NCI-H2029 (cell line): ENCODE results near the gene INHBE.
A peak's percentile ranks its signal among the peaks of the same experiment; 100 is the strongest.
"Not testable (repeated sequence)": the region's sequence is repeated elsewhere in the genome, so short reads cannot be mapped to it uniquely, and the experiment has no call there.

Source experiments
- DNase-seq: peaks from one replicate; lab custom pipeline; 2025; lab: John Stamatoyannopoulos, UW

The INHBE gene

DNA sequence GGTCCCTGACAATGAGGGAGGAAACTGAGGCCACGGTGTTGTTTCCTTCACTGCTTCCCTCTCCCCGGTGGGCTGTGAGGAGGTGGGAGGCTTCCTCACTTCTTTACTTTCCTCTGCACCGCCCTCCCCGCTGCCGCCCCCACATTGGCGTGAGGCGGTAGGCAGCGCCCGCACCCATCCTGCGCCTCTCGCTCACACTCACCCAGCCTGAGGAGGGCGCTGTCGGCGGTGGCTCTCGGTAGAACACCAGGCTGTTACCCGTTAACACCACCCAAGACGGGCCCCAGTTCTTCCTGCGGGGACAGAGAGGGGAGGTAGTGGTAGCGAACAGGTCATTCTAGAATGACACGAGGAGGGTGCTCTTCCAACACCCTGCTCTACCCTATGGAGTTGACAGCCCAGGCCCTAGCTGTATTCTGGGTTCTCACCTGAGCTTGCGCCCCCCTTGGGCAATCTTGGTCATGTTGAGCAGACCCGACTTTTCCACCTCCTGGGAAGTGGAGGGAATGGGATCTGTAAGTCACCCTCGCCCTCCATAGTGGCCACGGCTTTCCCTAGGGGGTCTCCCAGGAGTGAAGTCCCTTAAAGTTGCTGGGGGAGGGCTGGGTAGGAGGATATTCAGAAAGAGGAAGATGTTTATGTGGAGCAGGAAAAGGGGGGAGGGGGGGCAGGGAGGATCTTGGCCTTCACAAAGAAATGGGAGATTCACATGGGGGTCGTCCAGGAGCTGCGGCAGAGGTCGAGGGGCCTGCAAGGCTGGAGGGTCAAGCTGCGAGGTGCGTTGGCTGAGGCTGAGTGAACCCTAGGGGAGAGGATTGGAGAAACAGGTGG lies 21.3 kb downstream of the INHBE start:
- DNase-seq = no peak

DNA sequence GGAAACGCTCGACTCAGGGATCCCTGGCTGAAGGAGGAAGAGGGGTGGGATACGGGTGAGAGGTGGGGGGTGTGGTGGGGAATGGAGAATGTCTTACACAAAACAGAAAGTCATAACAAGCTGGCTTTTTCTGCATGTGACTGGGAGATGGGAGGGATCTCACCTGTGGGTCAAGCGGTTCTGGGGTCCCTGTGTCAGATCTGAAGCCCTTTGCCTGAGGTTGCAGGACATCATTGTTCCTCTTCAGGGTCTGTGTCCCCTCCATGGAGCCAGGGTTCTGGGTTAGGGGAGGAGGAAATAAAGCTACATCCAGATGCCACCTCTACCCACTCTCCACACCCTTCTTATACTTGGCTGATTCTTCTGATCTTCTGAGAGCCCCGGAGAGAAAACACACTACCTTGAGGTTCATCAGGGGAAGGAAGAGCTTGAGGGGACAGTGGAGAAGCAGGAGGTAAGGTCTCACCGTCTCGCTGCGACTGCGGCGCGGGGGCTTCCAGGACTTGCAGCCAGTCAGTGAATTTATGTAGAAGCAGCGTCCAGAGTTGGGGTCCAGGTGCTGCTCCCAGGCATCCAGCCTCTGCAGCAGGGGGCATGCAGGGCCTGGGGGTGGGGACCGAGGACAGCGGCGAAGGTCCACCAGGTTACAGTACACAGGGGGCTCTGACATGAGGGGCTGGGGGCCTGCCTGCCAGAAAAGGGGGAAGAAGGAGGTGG lies 22.0 kb downstream of the INHBE start:
- DNase-seq = no peak

DNA sequence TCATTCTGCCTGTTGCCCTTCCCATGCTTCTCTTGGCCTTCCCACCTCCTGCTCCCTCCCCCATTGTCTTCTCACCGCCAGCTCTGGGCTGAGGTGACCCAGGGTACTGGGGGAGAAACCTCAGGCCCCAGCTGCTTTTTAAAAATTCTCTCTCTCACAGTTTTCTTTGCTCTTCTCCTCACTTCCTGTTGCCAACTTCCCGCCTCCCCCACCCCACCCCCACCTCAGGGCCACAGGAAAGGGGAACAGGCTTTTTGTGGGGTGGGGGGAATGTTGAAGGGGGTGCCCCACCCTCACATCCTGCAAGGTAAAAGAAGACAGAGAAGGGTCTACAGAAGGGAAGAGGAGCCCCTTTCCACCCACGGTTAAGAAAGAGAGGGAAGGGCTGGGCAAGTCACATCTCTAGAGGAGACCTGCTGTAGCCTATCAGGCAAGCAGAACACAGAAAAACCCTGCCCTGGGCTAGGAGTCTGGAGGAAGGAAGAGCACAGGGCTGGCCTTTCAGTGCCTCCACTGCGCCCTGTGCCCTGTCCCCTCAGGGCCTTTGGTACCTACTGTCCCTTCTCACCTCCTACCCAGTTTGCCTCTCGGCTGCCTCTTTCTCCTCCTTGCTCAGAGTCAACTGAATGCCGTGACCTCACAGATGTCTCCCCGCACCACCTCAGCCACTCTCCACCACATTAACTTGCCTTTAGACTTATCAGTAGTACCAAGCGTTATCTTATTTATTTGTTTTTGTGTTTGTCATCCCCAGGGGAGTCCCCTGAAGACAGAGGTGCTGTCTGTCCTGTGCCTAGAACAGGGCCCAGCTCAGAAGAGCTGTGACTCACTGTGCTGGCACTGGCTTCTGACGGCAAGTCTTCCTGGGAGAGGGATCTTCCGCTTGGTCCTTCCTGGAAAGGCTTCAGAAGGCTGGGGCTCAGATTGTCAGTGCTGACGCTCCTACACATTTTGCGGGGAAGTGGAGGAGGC lies 22.9 kb downstream of the INHBE start:
- no peak for DNase-seq

DNA sequence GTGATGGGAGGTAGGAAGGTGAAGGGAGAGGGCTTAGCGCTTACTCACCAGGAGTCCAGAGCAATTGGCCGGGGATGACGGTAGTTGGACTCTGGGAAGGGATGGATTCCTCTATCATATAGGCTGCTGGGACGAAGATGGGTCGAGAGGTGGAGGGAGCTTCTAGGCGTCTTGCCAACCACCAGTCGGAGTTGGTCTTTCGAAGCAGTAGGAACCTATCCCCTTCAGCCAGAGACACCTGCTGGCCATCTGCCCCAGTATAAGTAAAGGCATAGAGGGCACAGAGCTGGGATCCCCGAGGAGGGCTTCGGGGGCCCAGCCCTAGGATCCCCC lies 23.9 kb downstream of the INHBE start:
- no peak for DNase-seq

DNA sequence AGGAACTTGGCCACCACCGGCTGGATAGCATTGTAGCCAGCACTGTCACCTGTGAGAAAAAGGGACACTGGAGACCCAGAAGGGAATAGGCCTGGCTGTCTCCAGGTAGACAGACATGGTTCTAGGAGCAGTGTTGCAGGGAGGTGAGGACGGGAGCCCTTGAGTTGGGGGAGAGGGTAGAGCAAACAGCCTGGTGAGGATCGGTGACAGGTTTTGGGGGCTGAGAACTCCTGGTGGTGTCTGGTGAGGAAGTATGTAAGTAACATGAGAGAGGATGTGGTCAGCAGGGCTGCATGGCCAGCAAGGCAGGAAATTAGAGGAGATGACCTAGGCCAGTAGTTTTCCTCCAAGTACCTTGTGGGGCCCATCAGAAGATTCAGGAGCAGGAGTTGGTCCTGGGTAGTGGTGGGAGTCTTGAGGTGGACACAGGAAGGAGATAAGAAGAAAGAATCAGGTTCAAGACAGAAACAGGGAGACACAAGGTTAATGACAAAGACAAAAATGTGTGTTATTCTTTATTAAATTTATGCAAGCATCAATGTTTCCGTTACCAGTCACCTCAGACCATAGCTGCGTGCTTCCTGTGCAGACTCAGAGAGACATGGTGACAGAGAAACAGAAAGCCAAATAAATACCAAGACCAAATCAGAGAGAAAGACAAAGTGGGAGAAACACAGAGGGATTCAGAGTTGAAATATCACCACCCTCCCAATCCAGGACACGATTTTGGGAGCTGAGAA lies 24.4 kb downstream of the INHBE start, which contains the start of gene ARHGAP9:
Gene ARHGAP9 (minus strand): TSS at position 491 of the 740 bp plus-strand sequence. CDS start 460 bp downstream, at position 31.
- DNase-seq = no peak

DNA sequence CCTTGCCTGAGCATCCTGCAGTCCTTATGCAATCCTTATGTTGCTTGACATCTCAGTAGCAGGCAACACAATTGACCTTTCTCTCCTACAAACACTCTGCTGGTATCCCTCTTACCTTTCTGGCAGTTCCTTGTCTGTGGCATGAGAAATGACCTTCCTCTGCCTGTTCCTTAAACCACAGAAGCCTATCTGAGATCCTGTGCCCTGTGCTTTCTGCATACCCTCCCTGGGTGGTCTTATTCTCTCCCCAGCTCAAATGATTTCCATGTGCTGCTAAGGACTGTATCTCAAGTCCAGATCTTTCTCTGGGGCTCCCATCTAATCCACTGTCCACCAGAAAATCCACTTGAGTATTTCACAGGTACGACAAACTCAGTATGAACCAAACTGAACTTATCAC lies 26.6 kb downstream of the INHBE start:
- DNase-seq = no peak

DNA sequence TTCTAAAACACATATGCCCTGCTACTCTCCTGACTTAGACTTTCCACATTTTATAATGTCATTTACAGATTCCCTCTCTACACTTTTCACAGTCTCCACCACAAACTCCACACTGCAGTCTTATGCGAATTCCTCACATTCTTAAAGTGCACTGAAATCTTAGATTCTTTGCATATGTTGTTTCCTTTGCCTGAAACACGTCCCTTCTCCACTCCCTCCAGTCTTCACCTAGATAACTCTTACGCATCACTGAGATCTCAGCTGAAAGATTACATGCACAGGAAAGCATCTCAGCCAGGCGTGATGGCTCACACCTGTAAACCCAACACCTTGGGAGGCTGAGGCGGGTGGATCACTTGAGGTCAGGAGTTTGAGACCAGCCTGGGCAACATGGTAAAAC lies 28.4 kb downstream of the INHBE start:
- DNase-seq = no peak

DNA sequence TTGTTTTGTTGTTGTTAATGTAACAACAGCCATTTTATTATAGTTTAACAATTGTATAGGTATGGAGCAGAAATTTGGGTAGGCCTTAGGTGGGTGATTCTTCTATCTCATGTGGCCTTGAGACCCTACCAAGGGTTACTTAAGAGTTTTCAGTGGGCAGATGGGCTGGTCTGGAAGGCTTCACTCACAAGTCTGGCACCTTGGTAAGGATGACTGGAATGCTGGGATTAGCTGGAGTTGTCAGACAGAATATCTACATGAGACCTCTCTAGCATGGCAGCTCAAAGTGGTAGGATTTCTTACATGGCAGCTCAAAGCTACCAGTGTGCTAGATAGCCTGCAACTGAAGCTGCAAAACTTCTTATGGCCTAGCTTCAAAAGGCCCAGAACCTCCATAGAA lies 30.6 kb downstream of the INHBE start:
- no peak for DNase-seq

DNA sequence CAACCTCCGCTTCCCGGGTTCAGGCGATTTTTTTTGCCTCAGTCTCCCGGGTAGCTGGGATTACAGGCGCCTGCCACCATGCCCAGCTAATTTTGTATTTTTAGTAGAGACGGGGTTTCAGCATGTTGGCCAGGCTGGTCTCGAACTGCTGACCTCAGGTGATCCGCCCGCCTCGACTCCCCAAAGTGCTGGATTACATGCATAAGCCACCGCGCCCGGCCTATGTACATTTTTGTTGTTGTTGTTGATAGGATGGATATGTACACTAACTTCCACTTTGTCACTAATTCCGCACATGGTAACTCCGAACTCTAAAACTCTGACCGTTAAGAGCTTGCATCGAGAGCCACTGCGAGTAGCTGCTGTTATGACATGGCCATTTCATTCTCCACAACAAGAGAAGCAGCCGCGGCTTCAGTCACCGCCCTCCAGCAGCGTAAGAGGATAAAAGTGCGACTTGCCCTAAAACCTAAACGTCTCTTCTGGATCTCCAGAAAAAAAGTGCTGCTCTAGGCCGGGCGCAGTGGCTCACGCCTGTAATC lies 32.0 kb downstream of the INHBE start:
- DNase-seq = no peak

DNA sequence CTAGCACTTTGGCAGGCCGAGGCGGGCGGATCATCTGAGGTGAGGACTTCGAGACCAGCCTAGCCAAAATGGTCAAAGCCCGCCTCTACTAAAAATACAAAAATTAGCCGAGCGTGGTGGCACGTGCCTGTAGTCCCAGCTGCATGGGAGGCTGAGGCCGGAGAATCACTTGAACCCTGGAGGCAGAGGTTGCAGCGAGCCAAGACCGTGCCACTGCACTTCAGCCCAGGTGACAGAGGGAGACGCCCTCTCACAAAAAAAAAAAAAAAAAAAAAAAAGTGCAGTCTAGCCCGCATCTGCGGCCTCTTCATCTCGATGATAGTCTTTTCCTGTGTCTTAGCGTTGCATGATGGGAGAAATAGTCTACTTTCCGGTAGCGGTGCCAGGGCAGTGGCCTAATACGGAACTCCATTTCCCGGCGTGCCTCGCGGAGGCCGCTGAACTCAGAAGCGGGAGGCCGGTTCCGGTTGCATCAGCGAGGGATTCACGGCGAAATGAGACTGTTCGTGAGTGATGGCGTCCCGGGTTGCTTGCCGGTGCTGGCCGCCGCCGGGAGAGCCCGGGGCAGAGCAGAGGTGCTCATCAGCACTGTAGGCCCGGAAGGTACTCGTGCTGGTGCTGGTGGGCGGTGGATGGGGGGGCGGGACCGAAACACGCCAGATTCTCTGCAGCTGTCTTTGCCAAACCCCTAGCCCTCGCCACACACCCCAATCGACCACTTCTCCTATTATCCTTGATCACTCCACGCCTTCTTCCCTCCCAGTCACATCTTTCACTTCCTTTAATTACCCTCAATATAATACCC lies 32.7 kb downstream of the INHBE start, which contains the start of gene MARS1:
Gene MARS1 (plus strand): TSS at position 472 of the 805 bp plus-strand sequence. CDS start 23 bp downstream, at position 495.
- DNase-seq = peak; percentile 99

DNA sequence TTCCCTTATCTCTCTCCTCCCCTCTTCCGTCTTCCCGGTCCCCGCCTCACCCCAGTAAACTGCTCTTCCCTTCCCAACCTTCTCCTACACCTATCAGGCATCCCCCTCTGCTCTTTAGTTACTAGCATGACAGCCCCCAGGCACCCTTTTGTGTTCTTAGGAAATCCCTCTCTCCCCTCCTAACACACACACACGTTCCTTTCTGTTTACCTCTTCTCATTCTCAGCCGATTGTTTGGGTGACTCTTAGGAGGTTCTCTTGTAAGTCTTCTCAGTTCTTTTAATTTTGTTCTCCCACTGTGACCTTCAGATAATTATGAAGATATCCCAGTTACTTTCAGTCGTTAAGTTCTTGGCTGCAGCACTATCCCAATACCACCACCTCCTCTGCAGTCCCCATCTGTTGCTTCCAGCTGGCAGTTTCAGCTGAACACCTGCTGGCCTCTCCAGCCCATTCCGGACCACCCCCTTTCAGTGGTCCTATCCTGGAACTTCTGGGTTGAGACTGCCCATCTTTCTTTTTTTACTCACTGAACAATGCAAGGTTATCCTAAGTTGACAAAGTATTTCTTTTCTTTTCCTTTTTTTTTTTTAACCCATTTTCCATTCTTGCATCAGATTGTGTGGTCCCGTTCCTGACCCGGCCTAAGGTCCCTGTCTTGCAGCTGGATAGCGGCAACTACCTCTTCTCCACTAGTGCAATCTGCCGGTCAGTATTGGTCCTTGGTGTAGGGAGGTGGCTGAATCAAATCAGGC lies 33.5 kb downstream of the INHBE start:
- DNase-seq = no peak

DNA sequence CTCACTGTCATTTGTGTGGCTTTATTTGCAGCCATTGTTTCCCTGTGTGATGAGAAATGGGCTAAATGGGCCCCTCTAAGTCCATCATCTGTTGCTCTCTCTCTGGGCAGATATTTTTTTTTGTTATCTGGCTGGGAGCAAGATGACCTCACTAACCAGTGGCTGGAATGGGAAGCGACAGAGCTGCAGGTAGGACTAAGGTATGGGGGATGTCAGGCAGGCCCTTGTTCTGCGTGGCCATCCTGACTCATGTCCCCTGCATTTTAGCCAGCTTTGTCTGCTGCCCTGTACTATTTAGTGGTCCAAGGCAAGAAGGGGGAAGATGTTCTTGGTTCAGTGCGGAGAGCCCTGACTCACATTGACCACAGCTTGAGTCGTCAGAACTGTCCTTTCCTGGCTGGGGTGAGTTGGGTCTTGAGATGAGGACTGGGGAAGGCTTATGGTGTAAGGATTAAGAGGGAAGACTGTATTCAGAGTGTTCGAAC lies 34.1 kb downstream of the INHBE start:
- no peak for DNase-seq

DNA sequence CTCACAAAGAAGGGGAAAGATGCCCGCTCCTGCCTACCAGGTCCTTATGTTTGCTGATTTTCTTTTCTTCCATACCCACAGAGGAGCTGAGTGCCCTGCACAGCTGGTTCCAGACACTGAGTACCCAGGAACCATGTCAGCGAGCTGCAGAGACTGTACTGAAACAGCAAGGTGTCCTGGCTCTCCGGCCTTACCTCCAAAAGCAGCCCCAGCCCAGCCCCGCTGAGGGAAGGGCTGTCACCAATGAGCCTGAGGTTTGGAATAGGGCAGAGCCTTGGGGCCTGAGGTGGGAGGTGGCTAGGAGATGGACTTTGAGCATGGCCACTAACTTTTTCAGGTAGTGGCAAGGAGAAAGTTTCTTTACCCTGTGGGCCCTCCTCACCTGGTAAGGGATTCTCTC lies 35.0 kb downstream of the INHBE start:
- no peak for DNase-seq

DNA sequence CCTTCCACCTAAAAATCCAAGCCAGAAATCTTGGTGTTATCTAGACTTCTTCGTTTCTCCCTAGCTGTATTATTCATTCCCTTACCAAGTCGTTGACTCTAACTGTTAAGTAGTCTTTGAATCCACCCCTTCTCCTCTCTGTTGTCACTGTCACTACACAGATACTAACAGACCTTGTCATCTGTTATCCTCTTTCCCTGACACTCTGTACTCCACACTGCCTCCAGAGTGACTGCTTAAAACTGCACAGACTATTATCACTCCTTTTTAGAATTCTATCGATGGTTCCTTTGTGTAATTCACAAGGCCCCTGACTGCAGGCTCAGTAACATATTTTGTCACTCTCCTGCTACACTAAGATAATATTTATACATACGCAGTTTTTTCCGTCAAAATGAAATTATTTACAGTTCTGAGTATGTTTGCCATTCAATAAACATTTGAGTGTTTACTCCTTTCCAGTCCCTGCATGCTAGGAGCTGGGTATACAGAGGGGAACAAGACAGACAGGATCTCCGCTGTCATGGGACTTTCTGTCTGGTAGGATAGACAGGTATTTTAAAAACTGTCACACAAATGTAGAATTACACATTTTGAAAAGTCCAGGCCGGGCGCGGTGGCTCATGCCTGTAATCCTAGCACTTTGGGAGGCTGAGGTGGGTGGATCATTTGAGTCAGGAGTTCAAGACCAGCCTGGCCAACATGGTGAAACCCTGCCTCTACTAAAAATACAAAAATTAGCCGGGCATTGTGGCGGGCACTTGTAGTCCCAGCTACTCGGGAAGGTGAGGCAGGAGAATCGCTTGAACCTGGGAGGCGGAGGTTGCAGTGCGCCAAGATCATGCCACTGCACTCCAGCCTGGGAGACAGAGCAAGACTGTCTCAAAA lies 36.5 kb downstream of the INHBE start:
- DNase-seq = no peak

DNA sequence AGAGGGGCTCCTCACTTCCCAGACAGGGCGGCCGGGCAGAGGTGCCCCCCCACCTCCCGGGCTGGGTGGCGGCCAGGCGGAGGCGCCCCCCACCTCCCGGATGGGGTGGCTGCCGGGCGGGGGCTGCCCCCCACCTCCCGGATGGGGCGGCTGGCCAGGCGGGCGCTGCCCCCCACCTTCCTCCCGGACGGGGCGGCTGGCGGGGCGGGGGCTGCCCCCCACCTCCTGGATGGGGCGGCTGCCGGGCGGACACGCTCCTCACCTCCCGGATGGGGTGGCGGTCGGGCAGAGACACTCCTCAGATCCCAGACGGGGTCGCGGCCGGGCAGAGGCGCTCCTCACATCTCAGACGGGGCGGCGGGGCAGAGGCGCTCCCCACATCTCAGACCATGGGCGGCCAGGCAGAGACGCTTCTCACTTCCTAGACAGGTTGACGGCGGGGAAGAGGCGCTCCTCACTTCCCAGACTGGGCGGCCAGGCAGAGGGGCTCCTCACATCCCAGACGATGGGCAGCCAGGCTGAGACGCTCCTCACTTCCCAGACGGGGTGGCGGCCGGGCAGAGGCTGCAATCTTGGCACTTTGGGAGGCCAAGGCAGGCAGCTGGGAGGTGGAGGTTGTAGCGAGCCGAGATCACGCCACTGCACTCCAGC lies 40.1 kb downstream of the INHBE start:
- DNase-seq = not testable (repeated sequence)

DNA sequence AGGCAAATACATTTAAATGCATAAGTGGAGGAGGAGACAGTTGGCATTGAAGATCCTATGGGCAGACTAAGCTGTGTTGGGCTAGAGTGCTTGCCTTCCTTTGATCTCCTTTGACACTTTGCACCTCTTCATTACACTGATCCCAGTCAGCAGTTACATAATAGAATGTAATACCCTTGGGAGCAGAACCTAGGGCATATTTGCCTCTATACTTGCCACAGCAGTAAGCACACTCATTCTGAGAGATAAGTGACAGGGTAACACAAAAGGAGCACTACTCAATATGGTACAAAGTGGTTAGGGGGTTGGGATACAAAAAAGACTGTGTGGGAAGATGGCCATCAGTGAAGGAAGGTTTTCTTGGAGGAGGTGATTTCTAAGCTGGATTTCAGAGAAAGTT lies 41.7 kb downstream of the INHBE start:
- no peak for DNase-seq

DNA sequence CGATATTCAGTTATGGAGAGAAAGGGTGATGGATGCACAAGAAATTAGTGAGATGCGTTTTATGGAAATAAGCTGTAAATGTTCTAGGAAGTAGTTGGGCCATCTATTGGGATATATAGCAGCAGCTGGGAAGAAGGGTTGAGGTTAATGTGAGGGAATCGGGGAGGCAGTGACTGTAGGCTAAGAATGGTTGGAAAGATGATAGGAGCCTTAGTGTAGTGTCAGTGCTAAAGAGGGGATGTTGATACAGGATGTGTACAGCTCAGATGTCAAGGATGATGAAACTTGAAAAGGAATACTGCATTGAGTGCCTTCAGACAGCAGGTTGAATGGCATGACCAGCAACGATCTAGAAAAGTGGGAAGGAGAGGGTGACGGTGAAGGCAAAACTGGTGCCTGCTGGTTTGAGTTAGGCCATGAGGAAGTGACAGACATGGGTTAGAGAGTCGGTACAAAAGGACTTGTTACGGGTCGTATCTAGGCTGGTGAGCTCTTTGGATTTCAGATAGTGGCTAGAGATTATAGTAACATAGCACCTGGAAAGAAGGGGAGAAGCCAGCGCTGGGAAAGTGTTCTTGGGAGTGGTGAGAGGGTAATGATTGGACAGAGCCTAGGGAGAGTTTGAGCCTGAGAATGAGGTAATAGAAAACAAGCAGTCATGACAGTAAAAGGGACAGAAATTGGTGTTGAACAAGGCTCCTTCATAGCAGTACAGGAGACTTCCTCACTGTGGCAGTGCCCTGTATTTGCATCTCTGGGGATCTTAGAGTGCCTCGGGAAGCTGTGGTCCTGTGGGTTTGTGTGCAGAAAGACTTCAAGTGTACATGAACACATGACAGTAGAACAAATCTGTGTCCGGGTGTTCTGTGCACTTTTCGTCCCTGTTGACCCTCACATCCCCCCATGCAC lies 42.4 kb downstream of the INHBE start:
- DNase-seq = no peak
